ENCODE data around the gene PLCG1. TPM values are rescaled to one million over a fixed set of nuclear protein-coding genes. Genes with fewer than 3 reads are reported as not detected.
A peak's percentile ranks its signal among the peaks of the same experiment; 100 is the strongest.

PLCG1 gene
- total and polyA plus RNA-seq, 11 donors = 32.5 to 72.2 (median 52.8) TPM

- H3K27me3 ChIP-seq = peaks cover 0 to 4% (median 0%) of the 10 kb centered on the region in 9 donors
- no peak for ATAC-seq
- H3K27ac ChIP-seq = peak overlapping the region; percentile 89 to 100 (median 98)
- intact Hi-C loops (cut with DNase I) = loop anchor here in 6 of 10 donors (5.0 to 10.0 kb wide), 9 partner anchors 34 to 554 kb away; partner anchors contain the start of gene ZHX3 (in 1 of the 6)
- TF ChIP-seq POLR2A (IDR thresholded peaks at IDR 0.05) (no peak), CTCF (IDR thresholded peaks at IDR 0.05) (no peak)
- no peaks in the 10 kb centered on the region for H3K9me3 ChIP-seq
- 11 to 15% (median 13%) methylated on average over 8 to 12 of the region's 12 CpGs for WGBS, 4 donors
- peaks cover 12 to 69% (median 59%) of the 10 kb centered on the region in 12 donors for H3K4me1 ChIP-seq
- no peaks in the 10 kb centered on the region for H3K36me3 ChIP-seq
- peak overlapping the region; percentile 56 to 100 (median 94) for H3K4me3 ChIP-seq
- DNase-seq = peak in 1 of 5 donors; percentile 36
These were observed 1.3 kb downstream of the PLCG1 start for GRCh38 chr20:41138475-41139226.

GRCh38 chr20:41139227-41140093 lies 2.1 kb downstream of the PLCG1 start:
- Histone ChIP-seq H3K27ac (peak overlapping the region; percentile 89 to 100 (median 98)), H3K36me3 (peaks cover 0 to 5% (median 0%) of the 10 kb centered on the region in 9 donors), H3K27me3 (peaks cover 0 to 4% (median 0%) of the 10 kb centered on the region in 9 donors), H3K4me1 (peaks cover 12 to 77% (median 67%) of the 10 kb centered on the region in 12 donors), H3K4me3 (peak overlapping the region in 11 of 12 donors; percentile 56 to 100 (median 94)), H3K9me3 (no peaks in the 10 kb centered on the region)
- intact Hi-C loops (cut with DNase I) = loop anchor here in 6 of 10 donors (5.0 to 10.0 kb wide), 9 partner anchors 33 to 553 kb away; partner anchors contain the start of gene ZHX3 (in 1 of the 6)
- DNase-seq = no peak
- ATAC-seq = no peak
- TF ChIP-seq POLR2A (IDR thresholded peaks at IDR 0.05) (no peak), CTCF (IDR thresholded peaks at IDR 0.05) (no peak)
- 45 to 56% (median 48%) methylated on average over 5 of the region's 5 CpGs for WGBS, 4 donors

GRCh38 chr20:41140226-41141133 lies 3.1 kb downstream of the PLCG1 start:
- no peak for TF ChIP-seq CTCF (IDR thresholded peaks at IDR 0.05)
- no peak for TF ChIP-seq POLR2A (IDR thresholded peaks at IDR 0.05)
- Histone ChIP-seq H3K36me3 (peaks cover 0 to 7% (median 0%) of the 10 kb centered on the region in 9 donors), H3K27me3 (peaks cover 0 to 4% (median 0%) of the 10 kb centered on the region in 9 donors), H3K9me3 (no peaks in the 10 kb centered on the region), H3K4me3 (peak overlapping the region in 8 of 12 donors; percentile 2 to 100 (median 74)), H3K4me1 (peaks cover 13 to 86% (median 73%) of the 10 kb centered on the region in 12 donors), H3K27ac (peak overlapping the region; percentile 70 to 100 (median 98))
- WGBS, 4 donors = 36 to 54% (median 47%) methylated on average over 9 to 10 of the region's 10 CpGs
- DNase-seq (no peak), ATAC-seq (no peak)
- intact Hi-C loops (cut with DNase I) = no loop called here
